SK-N-SH (cell line): Measurements from ENCODE around the gene C2CD3.

Experiments used
- CTCF ChIP-seq: fragments of 200-600 bp; sonication (generic); IDR thresholded peaks from 2 replicates; pipeline ENCODE4 v1.6.1; 2017; ENCODE audit warnings: antibody characterized with exemption, mild to moderate bottlenecking, moderate library complexity
- FOXM1 ChIP-seq: IDR thresholded peaks from 2 replicates; pipeline ENCODE4 v1.4.0; 2012; ENCODE audit warnings: low read depth, mild to moderate bottlenecking
- MXI1 ChIP-seq: IDR thresholded peaks from 2 replicates; pipeline ENCODE4 v1.6.1; 2012; ENCODE audit warnings: mild to moderate bottlenecking, low read depth, low read length, improper control_type of control experiment
- NFIC ChIP-seq: IDR thresholded peaks from 2 replicates; pipeline ENCODE4 v1.4.0; 2012; ENCODE audit warnings: borderline replicate concordance
- PBX3 ChIP-seq: IDR thresholded peaks from 2 replicates; pipeline ENCODE4; 2012
- POLR2AphosphoS5 ChIP-seq: IDR thresholded peaks from 2 replicates; pipeline ENCODE4 v1.6.1; 2012; ENCODE audit warnings: low read depth, low read length
- RAD21 ChIP-seq: IDR thresholded peaks from 2 replicates; pipeline ENCODE4 v1.6.1; 2012; ENCODE audit warnings: mild to moderate bottlenecking, low read length
- RXRA ChIP-seq: IDR thresholded peaks from 2 replicates; pipeline ENCODE4 v1.4.0; 2012; ENCODE audit warnings: low read depth, mild to moderate bottlenecking, borderline replicate concordance
- SMC3 ChIP-seq: IDR thresholded peaks from 2 replicates; pipeline ENCODE4 v1.6.1; 2012; ENCODE audit warnings: low read depth, low read length, improper control_type of control experiment
- USF2 ChIP-seq: fragments of 150-350 bp; IDR thresholded peaks from 2 replicates; pipeline ENCODE4 v1.6.1; 2017; ENCODE audit warnings: antibody characterized with exemption, low read length, low read depth, borderline replicate concordance
- YY1 ChIP-seq: IDR thresholded peaks from 2 replicates; pipeline ENCODE4 v1.4.0; 2012; ENCODE audit warnings: low read depth, mild to moderate bottlenecking

GRCh38 chr11:74008373-74009229 lies 162.2 kb downstream of the C2CD3 start, which contains the start of gene UCP3:
- TF ChIP-seq FOXM1 (no peak), NFIC (no peak), POLR2AphosphoS5 (no peak), RXRA (no peak), MXI1 (no peak), YY1 (no peak), RAD21 (no peak), PBX3 (no peak), CTCF (no peak), USF2 (no peak), SMC3 (no peak)
